Right lung (tissue), 5 donors: Measurements from ENCODE around the gene DUS4L. TPM values are rescaled to one million over a fixed set of nuclear protein-coding genes. Genes with fewer than 3 reads are reported as not detected.

Experiments
- DNase-seq, 2 donors: peaks; one replicate each; pipeline ENCODE4 v3.0.0-alpha.2; 2013
- polyA plus RNA-seq, 5 donors: library from polyadenylated mRNA; unstranded; fragments of 120-200 nt; gene quantifications; one replicate each; pipeline versions ENCODE4 v1.2.1 to v1.2.3, GENCODE V29; 2013; ENCODE audit warnings: inconsistent platforms in 1 of 5, low replicate concordance in 1 of 5; ENCODE audit not compliant: insufficient read length in 5 of 5, insufficient read depth in 1 of 5

Gene DUS4L
- polyA plus RNA-seq, 5 donors = 12.5 to 20.2 (median 17.6) TPM

GRCh38 chr7:107579885-107580715 is 16.3 kb downstream of the DUS4L start, which contains the start of gene BCAP29:
Gene BCAP29, plus strand, starts transcription at chr7:107580246. Its CDS starts 527 bp downstream, at chr7:107580773.
- peak; percentile 71 to 76 for DNase-seq

- no peak for DNase-seq
Observed at GRCh38 chr7:107580716-107581383, 17.1 kb downstream of the DUS4L start.

DNA sequence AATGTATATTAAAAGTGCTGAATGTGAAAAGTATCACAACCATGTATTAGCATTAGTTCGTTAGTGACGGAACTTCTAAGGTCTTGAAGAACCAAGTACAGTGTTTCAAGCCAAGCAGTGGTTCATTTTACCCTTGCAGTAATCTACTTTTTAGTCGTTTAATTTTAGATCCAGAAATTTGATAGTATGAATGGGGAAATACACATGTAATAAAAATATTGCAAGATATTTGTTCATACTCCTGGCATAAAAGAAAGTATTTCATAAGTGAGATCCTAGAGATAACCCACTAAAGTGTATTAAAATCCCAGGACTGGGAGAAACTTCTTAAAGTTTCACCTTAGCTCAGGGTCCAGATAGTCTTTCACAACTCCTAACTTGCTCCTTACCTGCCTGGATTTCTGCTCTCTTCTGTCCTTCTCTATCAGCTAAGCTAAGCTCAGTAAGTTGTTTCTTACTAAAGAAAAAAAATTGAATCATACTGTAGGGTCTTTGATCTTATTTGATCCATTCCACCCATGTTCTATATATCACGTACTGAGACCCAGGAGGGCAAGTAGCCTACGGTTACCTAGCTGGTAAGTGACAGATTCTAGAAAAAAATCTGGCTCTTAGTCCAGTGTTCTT is 17.7 kb downstream of the DUS4L start:
- no peak for DNase-seq

GRCh38 chr7:107582875-107583274 is 19.1 kb downstream of the DUS4L start:
- no peak for DNase-seq

- DNase-seq = no peak
Observed at GRCh38 chr7:107584716-107585115, 20.9 kb downstream of the DUS4L start.

DNA sequence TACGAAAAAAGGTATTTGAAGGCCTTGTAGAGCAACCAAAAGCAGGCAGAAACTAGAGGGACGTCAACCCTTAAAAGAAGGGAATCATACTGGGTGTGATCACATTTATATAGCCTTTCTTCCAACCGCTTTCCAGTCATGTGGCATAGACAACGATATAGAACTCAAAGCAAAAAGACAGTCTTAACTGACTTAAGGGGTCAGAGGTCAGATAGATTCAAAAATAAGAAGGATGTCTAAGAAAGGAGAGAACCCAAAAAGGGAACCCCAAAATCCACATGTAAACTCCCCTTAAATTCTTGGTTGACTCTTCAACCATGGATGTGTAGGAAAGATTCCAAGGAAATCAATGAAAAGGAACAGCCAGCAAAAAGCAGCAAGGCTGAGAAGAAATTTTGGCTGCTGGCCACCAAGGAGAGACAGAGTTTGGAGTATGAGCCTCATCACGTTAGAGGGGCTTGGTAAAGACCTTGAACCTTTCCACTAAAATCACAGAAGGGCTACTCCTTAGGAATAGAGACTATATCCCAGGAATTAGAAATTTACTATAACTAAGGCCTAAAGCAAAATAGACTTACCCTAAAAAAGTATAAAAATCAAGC is 24.9 kb downstream of the DUS4L start:
- no peak for DNase-seq

- no peak for DNase-seq
Observed at GRCh38 chr7:107591421-107591820, 27.6 kb downstream of the DUS4L start.

DNA sequence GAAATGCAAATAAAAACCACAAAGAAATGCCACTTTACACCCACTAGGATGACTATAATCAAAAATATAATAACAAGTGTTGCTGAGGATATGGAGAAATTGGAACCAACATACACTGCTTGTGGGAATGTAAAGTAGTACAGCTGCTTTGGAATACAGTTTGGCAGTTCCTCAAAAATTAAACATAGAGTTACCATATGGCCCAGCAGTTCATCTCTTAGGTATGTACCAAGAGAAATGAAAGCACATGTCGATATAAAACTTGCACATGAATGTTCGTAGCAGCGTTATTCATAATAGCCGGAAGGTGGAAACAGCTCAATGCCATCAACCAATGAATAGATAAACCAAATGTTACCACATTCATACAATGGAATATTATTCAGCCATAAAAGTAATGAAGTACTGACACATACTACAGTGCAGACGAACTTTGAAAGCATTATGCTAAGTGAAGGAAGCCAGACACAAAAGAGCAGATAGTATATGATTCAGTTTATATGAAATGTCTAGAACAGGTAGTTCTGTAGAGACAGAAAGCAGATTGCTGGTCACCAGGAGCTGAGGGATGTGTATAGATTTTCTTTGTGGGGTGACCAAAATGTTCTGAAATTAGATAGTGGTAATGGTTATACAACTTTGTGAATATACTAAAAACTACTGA is 28.7 kb downstream of the DUS4L start:
- no peak for DNase-seq

DNA sequence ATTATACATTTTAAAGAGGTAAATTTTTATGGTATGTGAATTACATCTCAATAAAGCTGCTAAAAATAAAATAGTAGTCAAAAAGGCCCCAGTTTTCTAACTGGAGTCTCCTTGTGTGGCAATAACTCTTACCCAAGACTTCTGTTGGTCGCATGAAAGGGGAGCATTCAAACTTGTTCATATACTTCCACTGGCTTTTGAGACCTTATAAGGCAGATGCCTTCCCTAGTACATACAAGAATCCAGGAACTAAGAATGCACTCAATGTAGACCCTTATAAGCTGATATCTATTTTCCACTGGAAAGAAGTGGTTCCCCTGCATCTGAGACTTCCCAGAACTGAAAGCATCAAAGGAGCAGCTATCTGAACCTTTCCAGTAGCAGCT is 29.2 kb downstream of the DUS4L start:
- no peak for DNase-seq

DNA sequence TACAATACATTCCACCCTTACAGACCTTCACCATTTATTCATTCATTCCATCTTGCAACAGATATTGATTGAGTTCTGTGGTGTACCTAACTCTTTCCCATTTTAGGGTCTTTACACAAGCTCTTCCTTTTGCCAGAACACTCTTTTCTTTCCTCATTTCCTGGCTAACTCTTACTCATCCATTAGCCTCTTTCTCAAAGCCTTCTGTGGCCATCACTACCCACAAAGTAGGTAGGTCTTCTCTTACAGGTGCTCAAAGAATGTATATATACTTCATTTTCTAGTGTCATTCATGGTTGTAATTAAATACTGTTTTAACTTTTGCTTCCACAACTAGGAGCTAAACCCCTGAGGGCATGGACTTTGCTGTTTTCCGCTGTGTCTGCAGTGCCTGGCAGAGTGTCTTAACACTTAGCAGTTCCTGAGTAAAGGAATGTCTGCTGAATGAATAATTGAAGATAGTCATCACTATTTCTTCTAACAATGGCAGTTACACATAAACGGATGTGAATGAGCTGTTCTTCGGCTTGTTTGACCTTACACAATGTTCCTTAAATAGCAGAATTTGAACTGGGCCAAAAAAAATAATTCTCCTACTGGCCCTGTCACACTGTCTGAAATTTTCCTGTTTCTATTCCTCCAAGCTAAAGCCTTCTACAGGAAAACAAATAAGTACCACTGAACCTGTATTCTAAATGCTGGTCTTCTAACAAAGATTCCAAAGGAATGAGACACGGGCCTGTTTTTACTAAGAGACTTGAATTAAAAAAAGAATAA is 31.4 kb downstream of the DUS4L start:
- no peak for DNase-seq

GRCh38 chr7:107596881-107597581 is 33.3 kb downstream of the DUS4L start:
- DNase-seq = no peak

DNA sequence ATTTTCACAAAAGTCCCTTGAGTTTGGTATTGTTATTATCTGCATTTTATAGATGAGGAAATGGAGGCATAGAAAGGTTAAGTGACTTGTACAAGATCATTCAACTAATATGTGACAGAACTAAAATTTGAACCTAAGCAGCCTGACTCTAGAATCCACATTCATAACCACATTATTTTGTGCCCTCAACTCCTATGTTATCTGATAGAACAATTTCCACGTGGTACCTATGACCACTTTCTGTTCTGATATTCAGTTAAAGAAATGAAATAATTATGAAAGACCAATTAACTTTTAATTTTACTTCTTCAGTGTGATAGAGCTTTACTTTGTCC is 33.8 kb downstream of the DUS4L start:
- DNase-seq = no peak

DNA sequence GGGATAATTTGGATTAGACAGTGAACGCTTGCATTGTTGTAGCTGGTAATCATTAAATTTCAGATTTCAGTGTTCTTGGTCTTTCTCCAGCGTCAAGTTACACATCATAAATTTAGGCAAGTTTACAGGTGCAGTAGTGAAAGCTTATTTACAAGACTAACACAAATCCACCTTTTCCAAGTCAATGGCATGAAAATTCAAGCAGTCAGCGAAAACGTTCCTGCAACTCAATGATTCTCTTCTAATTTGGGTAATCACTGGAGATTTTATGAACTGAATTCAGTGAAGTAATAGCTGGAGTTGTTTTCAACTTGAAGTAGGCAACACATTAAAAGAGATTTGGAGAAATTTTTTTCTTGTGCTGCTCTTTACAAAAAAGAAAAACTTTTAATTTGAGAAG is 34.2 kb downstream of the DUS4L start:
- DNase-seq = no peak

DNA sequence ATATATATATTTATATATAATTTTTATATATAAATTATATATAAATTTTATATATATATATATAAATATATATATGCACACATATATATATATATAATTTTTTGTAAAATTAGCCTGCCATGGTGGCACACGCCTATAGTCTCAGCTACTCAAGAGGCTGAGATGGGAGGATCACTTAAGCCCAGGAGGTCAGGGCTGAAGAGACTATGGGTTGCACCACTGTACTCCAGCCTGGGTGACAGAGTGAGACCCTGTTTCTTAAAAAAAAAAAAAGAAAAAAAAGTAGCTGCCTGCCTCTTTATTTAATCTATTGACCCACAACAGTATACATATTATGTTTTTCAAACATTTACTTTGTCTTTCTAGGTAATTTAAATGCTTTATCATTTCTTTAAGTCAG is 35.5 kb downstream of the DUS4L start:
- DNase-seq = no peak

DNA sequence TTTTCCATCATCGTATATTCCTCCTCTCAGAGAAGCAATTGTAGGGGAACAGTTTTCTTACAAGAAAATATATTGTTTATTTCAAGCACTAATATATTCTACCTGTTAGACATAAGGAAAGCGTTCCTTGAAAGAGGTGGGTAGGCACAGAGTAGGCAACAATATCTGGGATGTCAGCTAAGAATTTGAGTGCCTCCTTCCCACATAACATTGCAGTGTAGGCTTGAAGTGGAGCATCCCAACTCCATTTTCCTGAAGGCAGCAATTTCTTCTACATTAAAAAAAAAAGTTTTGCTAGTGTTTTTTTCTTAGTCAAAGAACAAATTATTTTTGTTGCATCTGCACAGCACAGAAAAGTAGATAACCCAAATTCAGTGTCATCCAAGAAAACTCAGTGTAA is 37.0 kb downstream of the DUS4L start:
- DNase-seq = no peak

GRCh38 chr7:107605218-107605815 is 41.5 kb downstream of the DUS4L start:
- DNase-seq = no peak

GRCh38 chr7:107606303-107606702 is 42.5 kb downstream of the DUS4L start:
- DNase-seq = no peak

- DNase-seq = peak; percentile 32 to 42
Observed at GRCh38 chr7:107609811-107610261, 46.1 kb downstream of the DUS4L start.

DNA sequence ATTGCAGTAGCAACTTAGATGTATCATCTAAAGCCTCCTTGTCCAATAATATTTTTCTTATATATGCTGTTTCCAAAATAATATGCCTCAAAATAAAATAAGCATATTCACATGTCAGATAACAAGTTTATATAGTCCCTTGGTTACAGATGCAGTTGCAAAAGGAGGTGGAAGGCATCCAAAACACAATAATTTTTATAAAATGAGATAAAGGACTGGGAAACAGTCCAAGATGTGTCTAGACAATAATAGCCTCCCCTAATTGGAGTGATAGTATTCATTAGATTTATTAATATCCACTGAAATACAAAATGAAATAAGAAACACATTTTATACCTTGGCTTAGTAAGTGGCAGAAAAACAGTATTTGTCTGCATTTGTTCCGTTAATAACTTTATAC is 46.6 kb downstream of the DUS4L start:
- DNase-seq = peak; percentile 56 to 64

DNA sequence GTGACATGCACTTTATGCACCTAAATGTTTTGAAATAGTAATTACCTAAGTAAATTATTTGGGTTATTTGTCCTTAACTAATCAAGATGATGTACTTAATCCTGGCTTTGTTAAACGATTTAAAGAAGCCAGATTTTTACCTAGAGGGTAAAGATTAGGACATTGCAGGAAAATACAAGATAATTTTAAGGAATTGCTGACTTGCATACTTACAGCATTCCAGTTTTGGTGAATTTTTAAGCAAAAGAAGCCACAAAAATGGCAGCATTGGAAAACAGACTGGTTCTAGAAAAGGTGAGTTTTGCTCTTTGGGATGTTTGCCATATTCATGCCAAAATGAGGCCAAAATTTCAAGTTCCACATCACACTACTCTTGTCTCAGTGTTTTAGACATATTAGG is 49.7 kb downstream of the DUS4L start:
- DNase-seq = no peak
